B cell (primary cell): ENCODE results near the gene CRYM. TPM values are rescaled to one million over a fixed set of nuclear protein-coding genes. Genes with fewer than 3 reads are reported as not detected.

Experiments
- ATAC-seq: fragments of 200-7000 bp; cut with Tn5 transposase; one replicate; pipeline ENCODE4 v1.10.0; 2021; ENCODE audit warnings: low read depth, mild to moderate bottlenecking, moderate number of reproducible peaks, moderate library complexity
- CTCF ChIA-PET: fragments of 350-600 bp; sonication (Branson Sonifier 250); formaldehyde crosslinking; loops from one replicate; lab custom pipeline; 2021; ENCODE audit warnings: antibody characterized with exemption, inconsistent platforms; lab: Charles Lee
- POLR2A ChIA-PET: fragments of 350-600 bp; sonication (Branson Sonifier 250); formaldehyde crosslinking; loops from one replicate; lab custom pipeline; 2021; ENCODE audit warnings: antibody characterized with exemption; lab: Charles Lee
- DNase-seq: peaks from one replicate; pipeline ENCODE4 v3.0.0; 2013
- H2AFZ ChIP-seq: 2 replicates; pipeline ENCODE4 v1.6.1; 2012; ENCODE audit warnings: mild to moderate bottlenecking, low read depth, low read length; ENCODE audit not compliant: insufficient read depth, poor library complexity, severe bottlenecking
- H3K27ac ChIP-seq, 2 donors: 1 replicate in 1 of 2; 2 replicates in 1 of 2; pipeline ENCODE4 v1.5.1; 2012 to 2013; ENCODE audit warnings: low read length in 2 of 2, mild to moderate bottlenecking in 2 of 2, moderate library complexity in 1 of 2
- H3K27me3 ChIP-seq, 4 experiments: fragments of 200-600 bp in 1 of 4; sonication (generic) in 1 of 4; replicated peaks in 1 of 4; 1 replicate in 2 of 4; 2 replicates in 2 of 4; pipeline versions ENCODE4 v1.6.1 to v1.7.0; 2013 to 2016; ENCODE audit warnings: low read length in 3 of 4, mild to moderate bottlenecking in 2 of 4, mixed read lengths in 1 of 4, moderate library complexity in 1 of 4; ENCODE audit not compliant: insufficient read depth in 4 of 4, control insufficient read depth in 3 of 4; ENCODE audit errors: control extremely low read depth in 1 of 4
- H3K36me3 ChIP-seq, 2 experiments: replicated peaks in 1 of 2; 1 replicate in 1 of 2; 2 replicates in 1 of 2; pipeline versions ENCODE4 v1.6.1 to v1.7.1; 2013; ENCODE audit warnings: low read length in 1 of 2; ENCODE audit not compliant: insufficient read depth in 2 of 2, control insufficient read depth in 1 of 2; ENCODE audit errors: control extremely low read depth in 1 of 2, extremely low read depth in 1 of 2
- H3K4me1 ChIP-seq, 2 donors: fragments of 200-600 bp in 1 of 2; sonication (generic) in 1 of 2; 1 replicate in 1 of 2; 2 replicates in 1 of 2; pipeline versions ENCODE4 v1.5.1 to v1.6.1; 2013 to 2017; ENCODE audit warnings: low read length in 2 of 2; ENCODE audit not compliant: control insufficient read depth in 2 of 2, insufficient read depth in 2 of 2
- H3K4me2 ChIP-seq: replicated peaks from 2 replicates; pipeline ENCODE3; 2012; ENCODE audit warnings: mild to moderate bottlenecking, low read depth, low read length; ENCODE audit not compliant: poor library complexity, severe bottlenecking
- H3K4me3 ChIP-seq, 5 experiments: fragments of 200-600 bp in 1 of 5; sonication (generic) in 1 of 5; 1 replicate in 3 of 5; 2 replicates in 2 of 5; pipeline versions ENCODE4 v1.5.1 to v1.7.0; 2011 to 2016; ENCODE audit warnings: low read length in 4 of 5, mild to moderate bottlenecking in 4 of 5, low read depth in 2 of 5, control low read depth in 1 of 5, moderate library complexity in 1 of 5; ENCODE audit not compliant: insufficient read depth in 1 of 5; ENCODE audit errors: control extremely low read depth in 1 of 5, extremely low read depth in 1 of 5
- H3K79me2 ChIP-seq: fragments of 200-600 bp; sonication (generic); one replicate; pipeline ENCODE4 v1.6.0; 2016; ENCODE audit warnings: low read length; ENCODE audit not compliant: control insufficient read depth, insufficient read depth
- H3K9ac ChIP-seq: fragments of 200-600 bp; sonication (generic); 2 replicates; pipeline ENCODE4 v1.6.1; 2017; ENCODE audit warnings: mild to moderate bottlenecking, low read length, moderate library complexity
- H3K9me3 ChIP-seq, 3 donors: one replicate each; pipeline versions ENCODE4 v1.6.1 to v1.7.1; 2013; ENCODE audit warnings: low read length in 2 of 3; ENCODE audit not compliant: control insufficient read depth in 2 of 3, insufficient read depth in 1 of 3; ENCODE audit errors: control extremely low read depth in 1 of 3
- H4K20me1 ChIP-seq: 2 replicates; pipeline ENCODE4 v1.6.0; 2012; ENCODE audit warnings: mild to moderate bottlenecking, low read length; ENCODE audit not compliant: insufficient read depth, control insufficient read depth, poor library complexity, severe bottlenecking
- H3K27ac Mint-ChIP-seq: one replicate; pipeline ENCODE4 v1.8.0; 2021; ENCODE audit warnings: mixed read lengths
- H3K27me3 Mint-ChIP-seq: one replicate; pipeline ENCODE4 v1.8.0; 2021; ENCODE audit warnings: mixed read lengths
- H3K4me1 Mint-ChIP-seq: one replicate; pipeline ENCODE4 v1.8.0; 2021; ENCODE audit warnings: mixed read lengths
- H3K4me3 Mint-ChIP-seq: one replicate; pipeline ENCODE4 v1.8.0; 2021; ENCODE audit warnings: mixed read lengths
- H3K9me3 Mint-ChIP-seq: one replicate; pipeline ENCODE4 v1.8.0; 2022; ENCODE audit warnings: mixed read lengths; ENCODE audit not compliant: insufficient read depth
- CTCF ChIP-seq: fragments of 200-600 bp; IDR thresholded peaks from one replicate; pipeline ENCODE4 v1.8.0; 2022; ENCODE audit warnings: antibody characterized with exemption, mild to moderate bottlenecking
- EZH2 ChIP-seq: IDR thresholded peaks from 2 replicates; pipeline ENCODE4 v1.6.1; 2012; ENCODE audit warnings: borderline replicate concordance, low read depth, mild to moderate bottlenecking, moderate library complexity, low read length; ENCODE audit not compliant: insufficient read depth, poor library complexity, severe bottlenecking
- WGBS: methylation state at CpG from one replicate; pipeline ENCODE4 v1.1.5; 2013; ENCODE audit warnings: missing lambda C conversion rate; ENCODE audit not compliant: insufficient coverage; 5-methylcytosine and 5-hydroxymethylcytosine counted together
- intact Hi-C: fragments of 100-400 bp; cut with micrococcal nuclease; formaldehyde crosslinking; loops from one replicate; pipeline ENCODE4 v1.10.0; 2022
- polyA plus RNA-seq: library from polyadenylated mRNA; depleted of rRNA; stranded (reverse); fragments of >200 nt; gene quantifications from 2 replicates; pipeline ENCODE4 v1.2.3, GENCODE V29; 2012
- total RNA-seq, 2 donors: library from RNA; stranded (reverse); fragments of 120-200 nt in 1 of 2; gene quantifications; 1 replicate in 1 of 2; 2 replicates in 1 of 2; pipeline versions ENCODE4 v1.2.3 to v1.2.4, GENCODE V29; 2013 to 2022

CRYM gene
- total and polyA plus RNA-seq, 2 donors (not counting 1 experiment from before 2014, with no cell fraction given), result 3.3 to 8.2 TPM

DNA sequence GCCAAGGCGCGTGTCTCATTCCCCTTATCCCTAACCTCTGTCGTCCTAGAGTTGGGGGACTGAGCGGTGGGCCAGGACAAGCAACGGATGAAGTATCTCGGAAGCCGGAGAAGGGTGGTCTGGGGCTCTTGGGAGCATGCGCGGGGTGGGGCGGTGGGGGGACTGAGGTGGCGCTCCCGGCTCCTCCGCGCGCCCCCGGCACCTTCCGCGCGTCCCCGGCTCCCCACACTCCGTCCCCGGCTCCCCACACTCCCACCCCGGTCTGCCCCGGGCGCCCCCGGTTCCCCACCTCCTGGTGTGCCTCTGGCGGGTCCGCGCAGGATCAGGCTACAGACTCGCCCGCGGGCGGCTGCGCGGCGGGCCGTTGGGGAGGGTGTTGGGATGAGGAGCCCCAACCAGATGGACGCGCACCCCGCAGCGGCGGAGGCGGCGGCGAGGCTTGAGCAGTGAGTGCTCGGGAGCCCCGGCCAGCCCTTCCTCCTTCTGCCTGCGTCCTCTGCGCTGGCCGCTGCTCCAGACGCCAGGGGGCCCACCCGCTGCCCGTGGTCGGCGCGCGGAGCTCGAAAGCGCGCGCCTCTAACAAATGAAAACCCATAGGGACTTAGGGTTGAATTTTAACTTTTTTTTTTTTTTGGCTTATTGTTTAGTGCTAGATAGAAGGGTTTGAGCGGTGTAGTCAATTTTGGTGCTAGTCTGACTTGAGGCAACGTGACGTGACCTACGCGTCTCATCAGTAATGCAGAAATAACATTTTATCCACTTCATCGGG lies 5.6 kb upstream of the CRYM start:
- H3K27me3 Mint-ChIP-seq, result peaks cover 23% of the 10 kb centered on the region

More for the DNA sequence above, 5.6 kb upstream of the CRYM start:
- DNase-seq (peak; percentile 67), ATAC-seq (peak; percentile 91)
- Histone ChIP-seq H4K20me1 (no peaks in the 10 kb centered on the region), H3K27me3 (peaks cover 0 to 17% (median 13%) of the 10 kb centered on the region in 4 experiments), H3K36me3 (no peaks in the 10 kb centered on the region), H3K79me2 (no peaks in the 10 kb centered on the region), H3K4me3 (peak overlapping the region; percentile 29 to 66 (median 47)), H3K4me1 (peaks cover 7 to 9% of the 10 kb centered on the region in 2 donors), H3K9ac (peak overlapping the region; percentile 62), H3K4me2 (peak overlapping the region; percentile 92), H3K27ac (no peak overlapping the region), H2AFZ (peak overlapping the region; percentile 72), H3K9me3 (peaks cover 2 to 7% (median 2%) of the 10 kb centered on the region in 3 donors)
- ChIA-PET CTCF (interaction anchor here (0.6 to 2.0 kb wide), 7 partner anchors 8 to 278 kb away, joined by 3 to 11 read pairs (median 4); no protein-coding TSS in a partner anchor), POLR2A (interaction anchor here (0.7 to 0.8 kb wide), 2 partner anchors 17 to 25 kb away, joined by 5 to 6 read pairs; no protein-coding TSS in a partner anchor)
- TF ChIP-seq CTCF, result peak; percentile 37
- TF ChIP-seq EZH2, result no peak
- Mint-ChIP-seq H3K9me3 (peaks cover 3% of the 10 kb centered on the region), H3K4me3 (peak overlapping the region; percentile 87), H3K27ac (no peak overlapping the region), H3K4me1 (peaks cover 8% of the 10 kb centered on the region)
- intact Hi-C loops, result no loop called here
- WGBS, result 2% methylated on average over 46 of the region's 67 CpGs
